Hepatocyte (in vitro differentiated cells): ENCODE data around the gene CNTNAP2. TPM values are rescaled to one million over a fixed set of nuclear protein-coding genes. Genes with fewer than 3 reads are reported as not detected.

Experiments used
- DNase-seq: peaks from one replicate; pipeline ENCODE4 v3.0.0-alpha.2; 2016; ENCODE audit warnings: low spot score
- H2AFZ ChIP-seq: fragments of 200-600 bp; sonication (generic); 2 replicates; pipeline ENCODE4 v1.6.0; 2016; ENCODE audit warnings: antibody characterized with exemption, mild to moderate bottlenecking
- H3K27ac ChIP-seq: fragments of 200-600 bp; sonication (generic); 2 replicates; pipeline ENCODE4 v1.5.1; 2016; ENCODE audit warnings: mild to moderate bottlenecking
- H3K27me3 ChIP-seq: fragments of 200-600 bp; sonication (generic); 2 replicates; pipeline ENCODE4 v1.6.1; 2016
- H3K36me3 ChIP-seq: fragments of 200-600 bp; sonication (generic); replicated peaks from 2 replicates; pipeline ENCODE4 v1.5.1; 2016; ENCODE audit warnings: low read depth; ENCODE audit not compliant: insufficient read depth
- H3K4me1 ChIP-seq: fragments of 200-600 bp; sonication (generic); 2 replicates; pipeline ENCODE4 v1.5.1; 2016; ENCODE audit warnings: mild to moderate bottlenecking, moderate library complexity; ENCODE audit not compliant: insufficient read depth
- H3K4me2 ChIP-seq: fragments of 200-600 bp; sonication (generic); 2 replicates; pipeline ENCODE4 v1.6.0; 2016
- H3K4me3 ChIP-seq: fragments of 200-600 bp; sonication (generic); 2 replicates; pipeline ENCODE4 v1.5.1; 2016; ENCODE audit warnings: mild to moderate bottlenecking
- H3K79me2 ChIP-seq: fragments of 200-600 bp; sonication (generic); 2 replicates; pipeline ENCODE4 v1.6.0; 2017; ENCODE audit warnings: mild to moderate bottlenecking
- H3K9me2 ChIP-seq: fragments of 200-600 bp; sonication (generic); replicated peaks from 2 replicates; pipeline ENCODE4 v1.6.0; 2017; ENCODE audit warnings: mild to moderate bottlenecking; ENCODE audit not compliant: insufficient read depth
- H3K9me3 ChIP-seq: fragments of 200-600 bp; sonication (generic); 2 replicates; pipeline ENCODE4 v1.5.1; 2016; ENCODE audit warnings: low read depth, mild to moderate bottlenecking
- H4K20me1 ChIP-seq: fragments of 200-600 bp; sonication (generic); 2 replicates; pipeline ENCODE4 v1.6.0; 2016; ENCODE audit warnings: mild to moderate bottlenecking; ENCODE audit not compliant: insufficient read depth, poor library complexity, severe bottlenecking
- EZH2 ChIP-seq: fragments of 200-600 bp; sonication (generic); IDR thresholded peaks from 2 replicates; pipeline ENCODE4 v1.6.1; 2016; ENCODE audit warnings: antibody characterized with exemption, mild to moderate bottlenecking, borderline replicate concordance
- EZH2phosphoT487 ChIP-seq: fragments of 200-600 bp; sonication (generic); IDR thresholded peaks from one replicate; pipeline ENCODE4 v1.6.1; 2018; ENCODE audit warnings: antibody characterized with exemption, mild to moderate bottlenecking, low read depth, moderate library complexity; ENCODE audit not compliant: unreplicated experiment, severe bottlenecking
- WGBS: methylation state at CpG from one replicate; pipeline ENCODE4 v1.1.6; 2016; ENCODE audit warnings: low lambda C conversion rate; ENCODE audit errors: missing lambda C conversion rate; 5-methylcytosine and 5-hydroxymethylcytosine counted together
- polyA plus RNA-seq: library from polyadenylated mRNA; unstranded; fragments of >200 nt; fragmentation: Nextera tagmentation; extraction: Ambion mirVana; gene quantifications from 2 replicates; pipeline ENCODE4 v1.2.1, GENCODE V29; 2016
- total RNA-seq: library from RNA; depleted of rRNA; stranded (reverse); fragments of >200 nt; gene quantifications from 2 replicates; pipeline ENCODE4 v1.2.3, GENCODE V29; 2014
- TF ChIP-seq, protein P1 (sequence below): fragments of 200-600 bp; sonication (generic); IDR thresholded peaks from 2 replicates; pipeline ENCODE4 v1.5.1; 2016; ENCODE audit warnings: antibody characterized with exemption, mild to moderate bottlenecking; ENCODE audit not compliant: poor library complexity

Gene CNTNAP2
- total and polyA plus RNA-seq, 2 experiments from 2014 or later = 7.5 to 14.7 TPM

DNA sequence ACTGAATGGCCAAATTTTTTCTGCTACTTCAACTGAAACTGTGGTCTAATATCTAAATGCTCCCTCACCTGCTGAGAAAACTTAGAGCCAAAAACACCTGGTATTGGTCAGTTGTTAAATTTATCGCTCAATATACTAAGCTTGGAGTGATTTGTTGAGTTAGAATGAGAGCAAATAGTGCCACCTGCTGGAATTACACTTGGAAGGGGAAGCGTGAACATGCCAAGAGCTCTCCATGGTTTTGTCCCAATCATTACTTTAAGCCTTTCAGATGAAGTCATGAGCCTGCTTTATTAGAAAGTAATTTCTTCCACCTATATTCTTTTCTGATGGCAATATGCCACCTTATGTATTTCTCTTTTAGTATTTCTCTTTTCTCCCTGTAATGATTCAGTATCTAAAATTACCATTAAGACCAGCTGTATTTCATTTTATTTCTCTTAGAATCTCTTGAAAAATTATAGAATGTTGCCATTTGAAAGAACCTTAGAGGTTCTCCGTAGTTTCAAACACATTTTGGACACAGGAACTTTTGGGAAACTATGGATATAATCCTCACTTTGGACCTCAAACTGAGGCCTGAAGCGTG lies 2026.2 kb downstream of the CNTNAP2 start:
- H3K4me2 ChIP-seq = no peak overlapping the region
- DNase-seq = peak; percentile 71
- 45% methylated on average over 4 of the region's 4 CpGs for WGBS
- no peaks in the 10 kb centered on the region for H3K79me2 ChIP-seq
- H4K20me1 ChIP-seq = no peaks in the 10 kb centered on the region
- no peaks in the 10 kb centered on the region for H3K36me3 ChIP-seq
- H3K27me3 ChIP-seq = no peaks in the 10 kb centered on the region
- H3K4me1 ChIP-seq = no peaks in the 10 kb centered on the region
- H3K9me2 ChIP-seq = no peaks in the 10 kb centered on the region
- no peaks in the 10 kb centered on the region for H3K9me3 ChIP-seq
- no peak overlapping the region for H2AFZ ChIP-seq
- H3K27ac ChIP-seq = no peak overlapping the region
- TF ChIP-seq EZH2 (no peak), EZH2phosphoT487 (no peak)
- TF ChIP-seq, protein P1, sequence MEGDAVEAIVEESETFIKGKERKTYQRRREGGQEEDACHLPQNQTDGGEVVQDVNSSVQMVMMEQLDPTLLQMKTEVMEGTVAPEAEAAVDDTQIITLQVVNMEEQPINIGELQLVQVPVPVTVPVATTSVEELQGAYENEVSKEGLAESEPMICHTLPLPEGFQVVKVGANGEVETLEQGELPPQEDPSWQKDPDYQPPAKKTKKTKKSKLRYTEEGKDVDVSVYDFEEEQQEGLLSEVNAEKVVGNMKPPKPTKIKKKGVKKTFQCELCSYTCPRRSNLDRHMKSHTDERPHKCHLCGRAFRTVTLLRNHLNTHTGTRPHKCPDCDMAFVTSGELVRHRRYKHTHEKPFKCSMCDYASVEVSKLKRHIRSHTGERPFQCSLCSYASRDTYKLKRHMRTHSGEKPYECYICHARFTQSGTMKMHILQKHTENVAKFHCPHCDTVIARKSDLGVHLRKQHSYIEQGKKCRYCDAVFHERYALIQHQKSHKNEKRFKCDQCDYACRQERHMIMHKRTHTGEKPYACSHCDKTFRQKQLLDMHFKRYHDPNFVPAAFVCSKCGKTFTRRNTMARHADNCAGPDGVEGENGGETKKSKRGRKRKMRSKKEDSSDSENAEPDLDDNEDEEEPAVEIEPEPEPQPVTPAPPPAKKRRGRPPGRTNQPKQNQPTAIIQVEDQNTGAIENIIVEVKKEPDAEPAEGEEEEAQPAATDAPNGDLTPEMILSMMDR = peak; percentile 72
- H3K4me3 ChIP-seq = no peak overlapping the region

- Histone ChIP-seq H3K4me2 (no peak overlapping the region), H3K36me3 (no peaks in the 10 kb centered on the region), H3K9me2 (no peaks in the 10 kb centered on the region), H3K27ac (no peak overlapping the region), H3K4me1 (no peaks in the 10 kb centered on the region), H3K9me3 (no peaks in the 10 kb centered on the region), H3K4me3 (no peak overlapping the region), H3K27me3 (no peaks in the 10 kb centered on the region), H2AFZ (no peak overlapping the region), H3K79me2 (no peaks in the 10 kb centered on the region), H4K20me1 (no peaks in the 10 kb centered on the region)
- no peak for DNase-seq
- 64% methylated on average over 4 of the region's 4 CpGs for WGBS
- TF ChIP-seq EZH2 = no peak
- no peak for TF ChIP-seq EZH2phosphoT487
- TF ChIP-seq, protein P1 = no peak
Observed at GRCh38 chr7:148144827-148145226, 2028.2 kb downstream of the CNTNAP2 start.

GRCh38 chr7:148146346-148146745 lies 2029.7 kb downstream of the CNTNAP2 start:
- H3K4me1 ChIP-seq = no peaks in the 10 kb centered on the region
- no peak for TF ChIP-seq EZH2
- TF ChIP-seq, protein P1 = no peak
- TF ChIP-seq EZH2phosphoT487 = no peak
- 72% methylated on average over 2 of the region's 2 CpGs for WGBS
- H4K20me1 ChIP-seq = no peaks in the 10 kb centered on the region
- no peak overlapping the region for H3K4me3 ChIP-seq
- H3K36me3 ChIP-seq = no peaks in the 10 kb centered on the region
- H3K27ac ChIP-seq = no peak overlapping the region
- H2AFZ ChIP-seq = no peak overlapping the region
- H3K9me2 ChIP-seq = no peaks in the 10 kb centered on the region
- no peaks in the 10 kb centered on the region for H3K79me2 ChIP-seq
- H3K27me3 ChIP-seq = no peaks in the 10 kb centered on the region
- no peak overlapping the region for H3K4me2 ChIP-seq
- no peak for DNase-seq
- no peaks in the 10 kb centered on the region for H3K9me3 ChIP-seq
